Ovary (tissue), 1 donor: ENCODE results near the gene ZMYND15.

ENCODE experiments used
- EP300 ChIP-seq: sonication (generic); formaldehyde crosslinking; IDR thresholded peaks from one replicate; pipeline ENCODE4 v1.6.1; 2017; ENCODE audit warnings: antibody characterized with exemption
- POLR2A ChIP-seq: fragments of 450-650 bp; IDR thresholded peaks from one replicate; pipeline ENCODE4 v1.6.1; 2017; ENCODE audit warnings: antibody characterized with exemption, mild to moderate bottlenecking, moderate library complexity

GRCh38 chr17:4724650-4725049 is 15.0 kb upstream of the ZMYND15 start:
- TF ChIP-seq POLR2A, result no peak
- no peak for TF ChIP-seq EP300
